Adrenal gland (tissue), 12 donors: ENCODE measurements around the gene ZBP1. TPM values are rescaled to one million over a fixed set of nuclear protein-coding genes. Genes with fewer than 3 reads are reported as not detected.

ENCODE experiments used
- DNase-seq, 7 donors: peaks; one replicate each; pipeline ENCODE4 v3.0.0-alpha.2; 2019 to 2020
- H3K27ac ChIP-seq, 5 donors: fragments of 200-600 bp; sonication (generic) in 4 of 5; 1 replicate in 3 of 5; 2 replicates in 2 of 5; pipeline versions ENCODE4 v1.5.1 to v1.8.0; 2016 to 2020; ENCODE audit warnings: mild to moderate bottlenecking in 1 of 5
- H3K27me3 ChIP-seq: fragments of 200-600 bp; 2 replicates; pipeline ENCODE4 v1.8.0; 2021
- H3K36me3 ChIP-seq, 2 donors: fragments of 200-600 bp; replicated peaks in 1 of 2; 1 replicate in 1 of 2; 2 replicates in 1 of 2; pipeline versions ENCODE4 v1.5.1 to v1.8.0; 2018 to 2022
- H3K4me1 ChIP-seq, 2 donors: fragments of 200-600 bp; replicated peaks in 1 of 2; 1 replicate in 1 of 2; 2 replicates in 1 of 2; pipeline versions ENCODE4 v1.5.1 to v1.8.0; 2018 to 2021
- H3K4me3 ChIP-seq, 4 donors: fragments of 200-600 bp; sonication (generic) in 3 of 4; one replicate each; pipeline ENCODE4 v1.5.1; 2016 to 2018
- H3K9me3 ChIP-seq, 3 donors: fragments of 200-600 bp; sonication (generic) in 1 of 3; replicated peaks in 1 of 3; 1 replicate in 2 of 3; 2 replicates in 1 of 3; pipeline versions ENCODE4 v1.5.1 to v1.8.0; 2016 to 2021
- CTCF ChIP-seq, 6 experiments: fragments of 450-650 bp in 4 of 6; fragments of 200-600 bp in 2 of 6; sonication (generic) in 1 of 6; IDR thresholded peaks; 1 replicate in 5 of 6; 2 replicates in 1 of 6; pipeline versions ENCODE4 v1.5.1 to v1.8.0; 2016 to 2021; ENCODE audit warnings: antibody characterized with exemption in 6 of 6, mild to moderate bottlenecking in 2 of 6, moderate library complexity in 1 of 6
- POLR2A ChIP-seq, 2 donors: fragments of 450-650 bp; IDR thresholded peaks; one replicate each; pipeline ENCODE4 v1.6.1; 2017; ENCODE audit warnings: antibody characterized with exemption in 2 of 2, mild to moderate bottlenecking in 2 of 2, moderate library complexity in 1 of 2
- WGBS, 4 donors: extraction: QIAGEN DNeasy Blood & Tissue Kit in 2 of 4; methylation state at CpG; one replicate each; pipeline versions ENCODE4 v1.1.5 to v1.1.7; 2013 to 2017; 5-methylcytosine and 5-hydroxymethylcytosine counted together
- intact Hi-C, 2 donors: fragments of 100-400 bp; cut with DNase I; formaldehyde crosslinking; loops; one replicate each; pipeline versions ENCODE4 v1.14.1 to v1.15.0; 2022 to 2023
- polyA plus RNA-seq, 3 donors: library from polyadenylated mRNA; stranded (reverse); fragments of 200-250 nt in 2 of 3; fragments of 350-450 nt in 1 of 3; fragmentation: Illumina TruSeq in 1 of 3; extraction: RNeasy Lipid Tissue Mini Kit (QIAGEN cat#74804) in 1 of 3; gene quantifications; one replicate each; pipeline ENCODE4 v1.2.3, GENCODE V29; 2013 to 2014
- total RNA-seq, 9 donors: library from RNA; depleted of rRNA in 4 of 9; stranded (reverse); fragments of >200 nt in 4 of 9; fragments of 120-200 nt in 1 of 9; fragmentation: NEBNext Ultra II Directional in 1 of 9; extraction: Animal tissue kit (Norgen Biotek cat#: 25700) in 1 of 9; gene quantifications; one replicate each; pipeline versions ENCODE4 v1.1.0 to v1.2.4, GENCODE V29; 2013 to 2023
- donor health status: healthy with polysubstance abuse.
- donor health status: Bipolar disorder and iron deficiency.
- donor health status: DM: yes; HTN: yes; CAD: no.
- donor health status: DM: no; HTN: no; CAD: no.
- donor health status: DM: no; HTN: no; CAD: no.
- donor health status: DM: yes; HTN: yes; CAD: no.

ZBP1 gene
- total and polyA plus RNA-seq, 12 donors, result 0.14 to 2.9 (median 0.68) TPM; not detected in 3

GRCh38 chr20:57624124-57624523, 3.9 kb upstream of the ZBP1 start:
- 89 to 96% (median 94%) methylated on average over 3 of the region's 3 CpGs for WGBS, 4 donors
- Histone ChIP-seq H3K4me1 (peaks cover 0 to 6% of the 10 kb centered on the region in 2 donors), H3K36me3 (no peaks in the 10 kb centered on the region), H3K4me3 (no peak overlapping the region), H3K27ac (no peak overlapping the region), H3K9me3 (no peaks in the 10 kb centered on the region), H3K27me3 (peaks cover 4% of the 10 kb centered on the region)
- intact Hi-C loops, result no loop called here
- no peak for DNase-seq
- TF ChIP-seq POLR2A (IDR thresholded peaks at IDR 0.05) (no peak), CTCF (IDR thresholded peaks at IDR 0.05) (no peak)

GRCh38 chr20:57622579-57623381, 2.6 kb upstream of the ZBP1 start:
- 54 to 66% (median 58%) methylated on average over 12 to 14 of the region's 14 CpGs for WGBS, 4 donors
- H3K27me3 ChIP-seq, result peaks cover 4% of the 10 kb centered on the region
- H3K9me3 ChIP-seq, result no peaks in the 10 kb centered on the region
- H3K4me3 ChIP-seq, result no peak overlapping the region
- peaks cover 0 to 6% of the 10 kb centered on the region in 2 donors for H3K4me1 ChIP-seq
- TF ChIP-seq CTCF (IDR thresholded peaks at IDR 0.05), result peak; percentile 10 to 72 (median 48)
- no peak for TF ChIP-seq POLR2A (IDR thresholded peaks at IDR 0.05)
- H3K36me3 ChIP-seq, result no peaks in the 10 kb centered on the region
- intact Hi-C loops, result no loop called here
- peak in 4 of 7 donors; percentile 29 to 72 (median 44) for DNase-seq
- no peak overlapping the region for H3K27ac ChIP-seq

- no peak for DNase-seq
- H3K27me3 ChIP-seq, result peaks cover 4% of the 10 kb centered on the region
- TF ChIP-seq POLR2A (IDR thresholded peaks at IDR 0.05), result no peak
- no peak for TF ChIP-seq CTCF (IDR thresholded peaks at IDR 0.05)
- no peak overlapping the region for H3K4me3 ChIP-seq
- intact Hi-C loops, result no loop called here
- no peaks in the 10 kb centered on the region for H3K4me1 ChIP-seq
- no peaks in the 10 kb centered on the region for H3K36me3 ChIP-seq
- 70 to 77% (median 76%) methylated on average over 7 of the region's 7 CpGs for WGBS, 4 donors
- no peak overlapping the region for H3K27ac ChIP-seq
- no peaks in the 10 kb centered on the region for H3K9me3 ChIP-seq
Measured at GRCh38 chr20:57622201-57622570, 2.0 kb upstream of the ZBP1 start.

- Histone ChIP-seq H3K36me3 (no peaks in the 10 kb centered on the region), H3K4me1 (no peaks in the 10 kb centered on the region), H3K9me3 (no peaks in the 10 kb centered on the region), H3K4me3 (no peak overlapping the region), H3K27ac (no peak overlapping the region), H3K27me3 (peaks cover 4% of the 10 kb centered on the region)
- no peak for TF ChIP-seq POLR2A (IDR thresholded peaks at IDR 0.05)
- no peak for TF ChIP-seq CTCF (IDR thresholded peaks at IDR 0.05)
- WGBS, 4 donors, result 67 to 77% (median 73%) methylated on average over 9 to 16 of the region's 16 CpGs
- intact Hi-C loops, result no loop called here
- DNase-seq, result no peak
Measured at GRCh38 chr20:57621421-57622200, 1.4 kb upstream of the ZBP1 start.
